Kidney capillary endothelial cell (primary cell): Measurements from ENCODE around the gene MAST1.
A peak's percentile ranks its signal among the peaks of the same experiment; 100 is the strongest.
"Not testable (repeated sequence)": the region's sequence is repeated elsewhere in the genome, so short reads cannot be mapped to it uniquely, and the experiment has no call there.

Experiments
- DNase-seq: peaks from one replicate; pipeline ENCODE4 v3.0.0-alpha.2; 2018; ENCODE audit warnings: low spot score

Gene MAST1

DNA sequence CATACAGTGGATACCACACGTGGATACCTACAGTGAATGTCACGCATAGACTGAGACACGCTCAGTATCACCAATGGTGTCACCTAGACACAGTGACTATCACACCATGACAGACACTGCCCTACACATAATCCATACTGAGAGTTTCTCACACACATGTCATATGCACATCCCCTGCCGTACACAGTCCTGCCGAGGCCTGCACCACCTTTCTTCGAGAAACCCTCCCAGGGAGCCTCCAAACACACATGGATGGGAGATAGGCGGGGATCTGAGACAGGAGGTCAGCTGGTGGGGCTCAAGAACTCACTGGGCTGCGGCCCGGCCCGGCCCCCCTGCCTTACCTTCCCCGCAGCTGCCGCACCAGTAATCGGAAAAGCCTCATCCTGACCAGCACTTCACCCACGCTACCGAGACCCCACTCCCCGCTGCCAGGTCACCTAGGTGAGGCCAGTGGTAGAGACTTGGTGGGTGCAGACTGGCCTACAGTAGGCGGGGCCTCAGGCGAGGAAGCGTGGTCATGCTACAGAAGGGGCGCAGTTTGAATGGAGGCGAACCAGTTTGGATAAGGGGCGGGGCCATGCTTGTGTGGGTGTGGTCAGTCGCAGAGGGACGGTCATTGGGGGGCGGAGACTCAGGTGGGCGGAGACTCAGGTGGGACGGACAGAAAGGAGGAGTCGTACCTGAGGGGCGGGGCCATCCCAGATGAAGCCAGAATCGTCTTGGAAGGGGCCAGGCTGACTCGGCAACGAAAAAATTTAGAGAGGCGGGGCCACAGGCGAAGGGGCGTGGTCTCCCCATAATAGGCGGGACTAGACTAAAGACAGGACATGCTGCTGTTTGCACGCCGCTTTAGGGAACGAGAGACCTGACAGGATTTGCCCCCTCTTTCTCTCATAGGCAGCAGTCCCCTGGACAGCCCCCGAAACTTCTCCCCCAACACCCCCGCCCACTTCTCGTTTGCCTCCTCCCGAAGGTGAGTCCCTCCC, 2.1 kb downstream of the MAST1 start:
- no peak for DNase-seq

DNA sequence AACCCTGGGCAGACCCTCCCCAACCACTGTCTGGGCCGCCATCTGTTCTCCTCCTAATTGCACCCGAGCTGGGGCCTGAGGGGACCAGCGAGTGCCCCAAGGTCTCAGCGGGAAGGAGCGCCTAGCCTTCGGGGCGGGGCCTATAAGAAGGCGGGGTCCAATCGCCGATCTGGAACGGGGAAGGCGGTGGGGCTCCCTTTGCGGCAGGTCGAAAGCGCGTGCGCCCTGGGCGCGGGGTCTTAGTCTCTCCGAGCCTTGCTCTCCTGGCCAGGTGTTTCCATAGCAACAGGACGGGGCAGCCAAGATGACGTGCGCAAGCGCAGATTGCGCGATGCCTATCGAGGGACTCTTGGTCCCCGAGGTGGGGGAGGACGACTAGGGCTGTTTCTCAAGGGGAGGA, 2.8 kb downstream of the MAST1 start:
- DNase-seq, result no peak

DNA sequence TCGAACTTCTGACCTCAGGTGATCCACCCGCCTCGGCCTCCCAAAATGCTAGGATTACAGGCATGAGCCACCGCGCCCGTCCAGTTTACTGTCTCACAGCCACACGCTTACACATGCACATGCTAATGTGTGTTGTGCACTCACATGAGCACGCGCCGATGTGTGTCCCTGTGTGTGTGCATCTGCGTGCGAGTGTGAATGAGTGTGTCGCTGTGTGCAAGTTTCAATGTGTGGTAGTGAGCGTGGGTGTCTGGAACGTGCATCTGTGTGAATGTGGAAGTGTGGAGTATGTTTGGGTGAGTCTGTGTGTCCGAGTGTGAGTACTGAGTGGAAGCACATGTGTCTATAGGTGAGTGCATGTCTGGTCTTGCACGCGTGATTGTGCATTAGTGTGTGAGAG, 4.2 kb downstream of the MAST1 start:
- DNase-seq, result no peak

DNA sequence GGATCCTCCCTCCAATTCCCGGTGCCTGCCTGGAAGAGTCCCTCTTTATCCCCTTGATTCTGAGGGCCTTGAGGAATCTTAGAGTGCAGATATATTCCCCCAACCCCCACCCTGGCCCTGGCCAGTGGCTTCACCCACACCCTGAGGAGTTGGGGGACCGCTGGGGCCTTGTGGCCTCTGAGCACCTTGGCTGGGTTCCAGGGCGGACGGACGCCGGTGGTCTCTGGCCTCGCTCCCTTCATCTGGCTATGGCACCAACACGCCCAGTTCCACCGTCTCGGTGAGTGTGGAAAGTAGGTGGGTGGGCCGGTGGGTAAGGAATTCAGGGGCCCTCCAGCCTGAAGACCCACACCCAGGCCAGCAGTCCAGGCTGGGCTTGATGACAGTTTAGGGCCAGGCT, 5.0 kb downstream of the MAST1 start:
- no peak for DNase-seq

DNA sequence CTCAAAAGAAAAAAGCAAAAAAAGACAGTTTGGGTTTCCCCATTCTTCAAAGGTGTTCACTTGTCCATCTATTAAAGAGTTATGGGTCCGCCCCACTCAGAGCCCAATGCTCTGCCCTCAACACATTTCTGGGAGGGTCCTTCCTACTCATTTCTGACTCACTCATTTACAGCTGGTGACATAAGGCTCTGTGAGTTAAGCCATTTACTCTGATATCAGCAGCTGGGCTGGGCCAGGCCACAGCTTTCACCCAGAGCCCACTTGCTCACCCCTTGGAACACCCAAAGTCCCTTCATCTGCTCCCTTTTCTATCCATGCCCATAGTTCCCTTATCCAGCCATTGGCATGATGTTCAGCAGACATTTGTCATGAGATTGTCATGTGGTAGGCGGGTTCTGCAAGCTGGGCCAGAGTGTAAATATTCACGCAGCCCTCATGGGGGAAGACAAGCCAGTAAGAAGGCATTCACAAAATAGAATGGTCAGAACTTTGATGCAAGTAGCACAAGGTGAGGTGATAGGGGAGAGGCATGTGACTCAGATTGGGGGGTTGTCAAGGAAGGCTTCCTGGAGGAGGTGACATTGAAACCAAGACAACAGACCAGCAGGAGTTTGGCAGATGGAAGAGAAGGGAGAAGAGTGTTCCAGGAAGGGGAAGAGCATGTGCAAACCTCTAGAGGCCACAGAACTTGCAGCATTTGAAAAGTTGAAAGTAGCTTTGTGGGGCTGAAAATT, 5.9 kb downstream of the MAST1 start:
- DNase-seq, result no peak

DNA sequence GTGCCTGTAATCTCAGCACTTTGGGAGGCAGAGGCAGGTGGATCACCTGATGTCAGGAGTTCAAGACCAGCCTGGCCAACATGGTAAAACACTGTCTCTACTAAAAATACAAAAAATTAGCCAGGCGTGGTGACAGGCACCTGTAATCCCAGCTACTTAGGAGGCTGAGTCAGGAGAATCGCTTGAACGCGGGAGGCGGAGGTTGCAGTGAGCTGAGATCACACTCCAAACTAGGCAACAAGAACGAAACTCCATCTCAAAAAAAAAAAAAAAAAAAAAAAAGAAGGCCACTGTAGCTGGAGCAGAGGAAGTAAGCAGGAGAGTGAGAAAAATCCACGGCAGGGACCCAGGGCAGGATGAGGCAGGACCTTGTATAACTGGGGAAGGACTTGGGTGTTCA, 8.3 kb downstream of the MAST1 start:
- not testable (repeated sequence) for DNase-seq

DNA sequence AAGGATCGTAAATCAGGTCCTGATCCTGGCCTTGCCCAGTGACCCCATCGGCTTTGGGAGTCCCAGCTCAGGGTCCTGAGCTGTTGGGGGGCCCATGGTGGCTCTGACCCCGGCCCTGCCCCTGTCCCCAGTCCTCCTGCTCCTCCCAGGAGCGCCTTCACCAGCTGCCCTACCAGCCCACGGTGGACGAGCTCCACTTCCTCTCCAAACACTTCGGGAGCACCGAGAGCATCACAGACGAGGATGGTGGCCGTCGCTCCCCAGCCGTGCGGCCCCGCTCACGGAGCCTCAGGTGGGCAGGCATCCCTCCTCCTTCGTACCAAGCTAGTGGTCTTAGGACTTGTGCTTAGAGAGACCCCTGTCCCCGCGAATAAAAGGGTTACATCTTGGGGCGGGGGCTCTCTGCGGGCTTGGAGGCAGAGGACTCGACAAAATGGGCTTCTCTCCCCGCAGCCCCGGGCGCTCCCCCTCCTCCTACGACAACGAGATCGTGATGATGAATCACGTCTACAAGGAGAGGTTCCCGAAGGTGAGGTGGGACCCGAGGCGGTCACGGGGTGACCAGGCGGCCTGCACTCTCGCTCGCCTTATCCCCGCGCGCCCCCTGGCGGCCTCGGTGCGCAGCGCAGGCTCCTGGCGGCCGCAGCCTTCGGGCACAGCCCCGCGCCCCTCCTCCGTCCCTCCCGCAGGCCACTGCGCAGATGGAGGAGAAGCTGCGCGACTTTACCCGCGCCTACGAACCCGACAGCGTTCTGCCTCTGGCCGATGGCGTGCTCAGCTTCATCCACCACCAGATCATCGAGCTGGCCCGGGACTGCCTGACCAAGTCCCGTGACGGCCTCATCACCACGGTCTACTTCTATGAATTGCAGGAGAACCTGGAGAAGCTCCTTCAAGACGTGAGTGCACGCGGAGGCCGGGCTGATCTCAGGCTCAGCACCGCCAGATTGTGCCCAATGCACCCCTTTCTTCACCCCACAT, 9.1 kb downstream of the MAST1 start:
- peak; percentile 44 for DNase-seq

DNA sequence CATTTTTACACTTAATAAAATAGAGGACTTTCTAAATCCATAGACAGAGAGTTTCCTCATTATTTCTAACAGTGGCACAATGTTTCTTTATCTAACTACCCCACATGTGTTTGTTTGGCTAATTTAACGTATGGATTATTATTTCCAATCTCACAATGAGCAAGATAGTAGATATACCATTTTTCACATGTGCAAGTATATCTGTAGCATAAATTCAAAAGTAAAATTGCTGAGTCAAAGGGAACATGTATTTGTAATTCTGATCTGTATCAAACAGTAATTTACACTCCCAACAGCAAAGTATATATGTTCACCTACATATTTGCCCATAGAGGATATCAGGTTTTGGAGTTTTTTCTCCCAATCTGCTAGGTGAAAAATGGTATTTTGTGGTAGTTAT, 18.3 kb downstream of the MAST1 start:
- DNase-seq, result no peak

DNA sequence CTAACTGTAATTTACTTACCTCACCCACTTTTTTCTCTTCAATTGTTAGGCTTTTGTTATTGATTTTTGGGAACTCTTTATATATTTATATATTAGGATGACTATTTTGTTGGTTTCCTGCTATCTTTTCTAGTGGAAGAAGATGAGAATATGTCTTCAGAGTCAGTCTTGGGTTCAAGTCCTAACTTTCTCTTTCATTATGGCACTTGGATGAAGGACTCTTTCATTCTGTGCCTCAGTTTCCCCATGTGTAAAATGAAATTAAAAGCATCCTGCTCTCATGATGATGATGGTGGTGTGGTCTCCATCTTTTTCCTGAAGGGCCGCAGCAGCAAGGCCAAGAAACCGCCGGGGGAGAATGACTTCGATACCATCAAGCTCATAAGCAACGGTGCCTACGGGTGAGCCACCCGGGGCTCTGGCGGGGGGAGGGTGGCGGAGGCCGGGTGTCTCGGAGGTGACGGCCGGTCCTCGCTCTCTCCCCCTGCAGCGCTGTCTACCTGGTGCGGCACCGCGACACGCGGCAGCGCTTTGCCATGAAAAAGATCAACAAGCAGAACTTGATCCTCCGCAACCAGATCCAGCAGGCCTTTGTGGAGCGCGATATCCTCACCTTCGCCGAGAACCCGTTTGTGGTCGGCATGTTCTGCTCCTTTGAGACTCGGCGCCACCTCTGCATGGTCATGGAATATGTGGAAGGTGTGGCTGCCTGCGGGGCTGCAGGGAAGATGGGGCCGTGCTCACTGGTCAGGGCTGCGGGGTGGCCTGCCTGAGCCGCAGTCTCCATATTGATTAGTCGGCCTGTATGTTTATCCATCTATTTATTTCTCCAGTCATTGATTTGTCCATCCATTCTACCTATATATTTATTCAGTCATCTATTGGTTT, 20.0 kb downstream of the MAST1 start:
- DNase-seq, result no peak

DNA sequence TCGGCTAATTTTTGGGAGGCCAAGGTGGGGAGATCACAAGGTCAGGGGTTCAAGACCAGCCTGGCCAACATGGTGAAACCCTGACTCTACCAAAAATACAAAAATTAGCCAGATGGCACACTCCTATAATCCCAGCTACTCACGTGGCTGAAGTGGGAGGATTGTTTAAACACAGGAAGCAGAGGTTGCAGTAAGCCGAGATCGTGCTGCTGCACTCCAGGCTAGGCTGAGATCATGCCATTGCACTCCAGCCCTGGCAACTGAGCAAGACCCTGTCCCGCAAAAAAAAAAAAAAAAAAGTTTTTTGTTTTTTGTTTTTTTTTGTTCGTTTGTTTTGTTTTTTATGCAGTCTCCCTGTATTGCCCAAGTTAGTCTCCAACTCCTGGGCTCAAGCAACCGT, 21.2 kb downstream of the MAST1 start:
- no peak for DNase-seq

DNA sequence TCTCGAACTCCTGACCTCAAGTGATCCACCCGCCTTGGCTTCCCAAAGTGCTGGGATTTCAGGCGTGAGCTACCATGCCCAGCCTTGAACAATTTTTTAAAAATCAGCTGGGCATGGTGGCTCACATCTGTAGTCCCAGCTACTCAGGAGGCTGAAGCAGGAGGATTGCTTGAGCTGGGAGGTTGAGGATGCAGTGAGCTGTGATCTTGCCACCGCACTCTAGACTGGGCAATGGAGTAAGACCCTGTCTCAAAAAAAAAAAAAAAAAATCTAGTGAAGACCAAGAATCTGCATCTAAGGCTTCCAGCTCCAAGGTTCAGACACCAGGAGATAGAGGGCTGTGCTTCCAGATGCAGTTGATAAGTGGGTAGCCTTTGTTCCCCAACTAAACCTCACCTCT, 25.8 kb downstream of the MAST1 start:
- DNase-seq, result no peak

DNA sequence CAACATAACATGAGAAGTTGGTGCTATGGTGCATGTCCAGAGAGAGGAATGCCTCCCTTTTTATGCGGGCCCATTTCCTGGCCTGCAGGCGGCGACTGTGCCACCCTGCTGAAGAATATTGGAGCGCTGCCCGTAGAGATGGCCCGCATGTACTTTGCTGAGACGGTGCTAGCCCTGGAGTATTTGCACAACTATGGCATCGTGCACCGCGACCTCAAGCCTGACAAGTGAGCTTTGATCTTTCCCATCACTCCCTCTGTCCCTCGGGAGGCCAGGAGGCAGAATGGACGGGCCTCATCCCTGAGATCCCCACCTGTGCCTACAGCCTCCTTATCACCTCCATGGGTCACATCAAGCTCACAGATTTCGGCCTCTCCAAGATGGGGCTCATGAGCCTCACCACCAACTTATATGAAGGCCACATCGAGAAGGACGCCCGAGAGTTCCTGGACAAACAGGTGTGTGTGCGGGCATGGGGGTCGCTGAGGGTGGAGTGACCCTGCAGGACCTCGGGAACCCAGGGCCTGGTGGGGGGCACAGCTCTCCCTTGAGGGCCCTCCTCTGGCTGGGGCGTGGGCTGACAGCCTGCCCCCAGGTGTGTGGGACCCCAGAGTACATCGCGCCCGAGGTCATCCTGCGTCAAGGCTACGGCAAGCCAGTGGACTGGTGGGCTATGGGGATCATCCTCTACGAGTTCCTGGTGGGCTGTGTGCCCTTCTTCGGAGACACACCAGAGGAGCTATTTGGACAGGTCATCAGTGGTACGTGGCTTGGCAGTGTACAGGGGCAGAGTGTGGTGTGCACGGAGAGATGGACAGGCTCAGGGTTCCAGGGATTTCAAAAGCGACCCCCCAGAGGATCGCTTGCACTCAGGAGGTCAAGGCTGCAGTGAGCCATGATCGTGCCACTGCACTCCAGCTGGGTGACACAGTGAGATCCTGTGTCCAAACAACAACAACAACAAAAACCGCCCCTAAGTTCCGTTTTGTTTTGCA, 26.7 kb downstream of the MAST1 start:
- no peak for DNase-seq

DNA sequence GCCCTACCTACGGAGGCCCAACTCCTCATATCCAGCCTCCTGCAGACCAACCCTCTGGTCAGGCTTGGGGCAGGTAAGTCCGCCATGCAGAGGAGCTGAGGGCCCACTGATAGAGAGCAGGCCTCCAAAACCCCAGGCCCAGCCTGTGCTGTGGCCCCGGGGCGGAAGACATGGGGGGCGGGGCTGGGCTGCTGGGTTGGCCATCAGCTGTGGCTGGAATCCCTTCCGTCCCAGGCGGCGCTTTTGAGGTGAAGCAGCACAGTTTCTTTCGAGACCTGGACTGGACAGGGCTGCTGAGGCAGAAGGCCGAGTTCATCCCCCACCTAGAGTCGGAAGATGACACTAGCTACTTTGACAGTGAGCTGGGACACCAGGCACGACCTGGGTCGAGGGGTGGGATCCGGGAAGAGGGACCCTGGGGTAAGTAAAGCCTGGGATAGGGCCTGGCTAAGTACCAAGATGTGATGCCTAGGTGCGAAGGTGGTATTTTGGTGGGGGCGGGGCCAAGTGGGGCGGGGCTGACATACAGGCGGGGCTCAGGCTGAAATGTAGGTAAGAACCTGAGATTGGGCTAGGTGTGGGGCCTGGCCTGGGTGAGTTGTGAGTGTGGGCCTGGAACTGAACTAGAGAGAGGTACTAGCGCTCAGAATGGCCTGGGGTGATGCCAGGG, 27.6 kb downstream of the MAST1 start:
- DNase-seq, result no peak

DNA sequence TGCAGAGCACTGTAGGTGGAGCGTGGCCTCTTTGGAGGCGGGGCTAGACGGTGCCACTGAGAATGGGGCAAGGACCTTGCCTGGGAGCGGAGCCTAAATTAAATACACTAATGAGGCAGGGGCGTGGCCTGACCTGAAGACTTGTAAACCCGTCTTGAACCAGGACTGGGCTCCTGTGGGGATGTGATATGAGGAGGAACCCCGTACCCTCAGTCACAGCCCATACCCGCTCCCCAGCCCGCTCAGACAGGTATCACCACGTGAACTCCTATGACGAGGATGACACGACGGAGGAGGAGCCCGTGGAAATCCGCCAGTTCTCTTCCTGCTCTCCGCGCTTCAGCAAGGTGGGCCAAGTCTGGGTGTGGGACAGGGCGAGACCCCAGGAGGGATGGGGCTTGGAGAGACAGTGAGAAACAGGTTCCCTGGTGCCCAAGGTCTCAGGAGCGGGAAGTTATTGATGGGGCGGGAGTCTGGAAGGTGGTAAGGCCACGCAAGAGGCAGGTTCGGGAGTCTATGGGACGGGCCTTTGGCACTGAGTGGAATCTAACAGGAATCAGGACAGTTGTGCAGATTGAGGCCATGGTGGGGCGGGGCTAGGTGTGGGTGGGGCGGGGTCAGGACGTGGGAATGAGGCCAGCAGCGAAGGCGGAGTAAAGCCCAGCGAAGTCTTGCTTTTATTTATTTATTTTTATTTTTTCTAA, 28.3 kb downstream of the MAST1 start:
- no peak for DNase-seq

DNA sequence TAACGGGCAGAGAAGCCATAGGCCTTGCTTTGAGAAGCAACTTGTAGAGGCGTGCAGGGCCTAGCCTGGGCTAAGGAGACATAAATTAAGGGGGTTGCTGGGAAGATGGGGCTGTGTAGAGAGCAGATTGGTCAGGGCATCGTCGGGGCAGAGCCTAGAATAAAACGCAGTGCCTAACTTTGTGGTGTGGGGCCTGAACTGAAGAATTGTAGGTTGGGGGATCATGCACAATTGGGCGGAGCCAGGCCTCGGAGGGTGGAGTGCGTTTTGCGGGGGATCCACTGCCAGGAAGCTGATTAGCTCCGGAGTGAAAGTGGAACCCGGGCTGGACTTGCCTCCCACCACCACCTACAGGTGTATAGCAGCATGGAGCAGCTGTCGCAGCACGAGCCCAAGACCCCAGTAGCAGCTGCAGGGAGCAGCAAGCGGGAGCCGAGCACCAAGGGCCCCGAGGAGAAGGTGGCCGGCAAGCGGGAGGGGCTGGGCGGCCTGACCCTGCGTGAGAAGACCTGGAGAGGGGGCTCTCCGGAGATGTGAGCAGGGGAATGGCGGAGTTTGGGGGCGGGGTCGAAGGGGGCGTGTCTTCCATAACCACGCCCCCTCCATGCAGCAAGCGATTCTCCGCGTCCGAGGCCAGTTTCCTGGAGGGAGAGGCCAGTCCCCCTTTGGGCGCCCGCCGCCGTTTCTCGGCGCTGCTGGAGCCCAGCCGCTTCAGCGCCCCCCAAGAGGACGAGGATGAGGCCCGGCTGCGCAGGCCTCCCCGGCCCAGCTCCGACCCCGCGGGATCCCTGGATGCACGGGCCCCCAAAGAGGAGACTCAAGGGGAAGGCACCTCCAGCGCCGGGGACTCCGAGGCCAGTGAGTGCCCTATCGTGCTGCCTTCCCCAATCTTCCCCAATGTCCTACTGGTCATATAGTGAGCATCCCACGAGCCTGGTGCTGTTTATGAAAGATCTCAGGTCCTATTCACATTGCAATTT, 29.1 kb downstream of the MAST1 start:
- DNase-seq, result peak; percentile 41

DNA sequence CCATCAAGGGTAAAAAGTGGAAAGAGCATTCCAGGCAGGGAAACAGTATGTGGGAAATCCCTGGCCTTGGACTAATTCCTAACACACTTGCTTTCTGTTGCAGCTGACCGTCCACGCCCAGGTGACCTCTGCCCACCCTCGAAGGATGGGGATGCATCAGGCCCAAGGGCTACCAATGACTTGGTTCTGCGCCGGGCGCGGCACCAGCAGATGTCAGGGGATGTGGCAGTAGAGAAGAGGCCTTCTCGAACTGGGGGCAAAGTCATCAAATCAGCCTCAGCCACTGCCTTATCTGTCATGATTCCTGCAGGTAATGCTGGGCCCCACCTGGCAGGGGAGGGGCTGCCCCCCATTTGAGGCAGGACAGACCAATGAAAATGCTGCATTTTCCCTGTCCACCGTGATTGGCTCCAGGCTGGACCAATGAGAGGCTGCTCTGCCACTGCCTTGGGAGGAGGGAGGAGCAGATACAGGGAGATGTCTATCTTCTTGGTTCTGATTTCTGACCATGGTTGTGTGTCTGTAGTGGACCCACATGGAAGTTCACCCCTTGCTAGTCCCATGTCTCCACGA, 30.3 kb downstream of the MAST1 start:
- no peak for DNase-seq

DNA sequence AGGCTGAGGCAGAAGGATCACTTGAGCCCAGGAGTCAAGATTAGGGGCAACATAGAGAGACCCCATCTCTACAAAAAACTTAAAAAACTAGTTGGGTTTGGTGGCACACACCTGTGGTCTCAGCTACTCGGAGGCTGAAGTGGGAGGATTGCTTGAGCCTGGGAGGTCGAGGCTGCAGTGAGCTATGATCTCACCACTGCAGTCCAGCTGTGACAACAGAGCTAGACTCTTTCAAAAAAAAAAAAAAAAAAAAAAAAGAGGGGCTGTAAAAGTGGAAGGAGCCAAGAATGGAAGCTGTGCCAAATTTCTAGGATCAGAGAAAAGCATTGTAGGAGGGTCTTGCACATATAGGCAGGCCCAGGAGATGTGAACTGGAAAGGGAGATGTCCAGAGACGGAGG, 33.4 kb downstream of the MAST1 start:
- DNase-seq, result no peak
